ENCODE measurements around the gene MYOM1.

DNA sequence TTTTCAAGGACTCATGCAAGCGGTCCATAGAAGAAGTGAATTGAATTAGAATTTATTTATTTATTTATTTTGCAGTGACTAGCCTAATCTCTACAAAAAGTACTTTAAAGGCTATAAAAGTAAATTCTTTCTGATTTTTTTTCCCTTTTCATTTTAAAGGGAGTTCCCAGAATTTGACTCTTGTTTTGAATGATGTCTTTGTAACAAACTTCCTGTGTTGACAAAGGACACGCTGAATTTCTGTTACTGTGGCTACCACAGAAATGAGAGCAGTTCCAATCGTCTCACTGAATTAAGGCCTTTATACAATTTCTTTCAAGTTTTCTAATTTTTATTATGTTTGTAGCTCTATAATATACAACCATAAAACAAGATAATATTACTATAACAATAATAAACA lies 160.5 kb downstream of the MYOM1 start:
- no peak for TF ChIP-seq CTCF (conservative IDR thresholded peaks at IDR 0.05; ENCODE audit: low read length)
- TF ChIP-seq EZH2phosphoT487 (IDR thresholded peaks at IDR 0.05; ENCODE audit: borderline replicate concordance, low read depth, low read length): no peak
